Measurements from ENCODE around the gene NACC2. TPM values are rescaled to one million over a fixed set of nuclear protein-coding genes. Genes with fewer than 3 reads are reported as not detected.
"Not testable (repeated sequence)": the region's sequence is repeated elsewhere in the genome, so short reads cannot be mapped to it uniquely, and the experiment has no call there.

Gene NACC2
- total RNA-seq, 1 donor from 2014 or later = 8.1 TPM

GRCh38 chr9:135969064-135969683 lies 125.9 kb downstream of the NACC2 start:
- Mint-ChIP-seq H3K27me3 (ENCODE audit: low read depth) (peaks cover 9% of the 10 kb centered on the region), H3K36me3 (ENCODE audit: low read depth) (no peaks in the 10 kb centered on the region), H3K4me3 (no peak overlapping the region), H3K27ac (ENCODE audit: unreplicated experiment) (no peak overlapping the region), H3K4me1 (peaks cover 8% of the 10 kb centered on the region), H3K9me3 (no peaks in the 10 kb centered on the region)
- TF ChIP-seq, protein P1, sequence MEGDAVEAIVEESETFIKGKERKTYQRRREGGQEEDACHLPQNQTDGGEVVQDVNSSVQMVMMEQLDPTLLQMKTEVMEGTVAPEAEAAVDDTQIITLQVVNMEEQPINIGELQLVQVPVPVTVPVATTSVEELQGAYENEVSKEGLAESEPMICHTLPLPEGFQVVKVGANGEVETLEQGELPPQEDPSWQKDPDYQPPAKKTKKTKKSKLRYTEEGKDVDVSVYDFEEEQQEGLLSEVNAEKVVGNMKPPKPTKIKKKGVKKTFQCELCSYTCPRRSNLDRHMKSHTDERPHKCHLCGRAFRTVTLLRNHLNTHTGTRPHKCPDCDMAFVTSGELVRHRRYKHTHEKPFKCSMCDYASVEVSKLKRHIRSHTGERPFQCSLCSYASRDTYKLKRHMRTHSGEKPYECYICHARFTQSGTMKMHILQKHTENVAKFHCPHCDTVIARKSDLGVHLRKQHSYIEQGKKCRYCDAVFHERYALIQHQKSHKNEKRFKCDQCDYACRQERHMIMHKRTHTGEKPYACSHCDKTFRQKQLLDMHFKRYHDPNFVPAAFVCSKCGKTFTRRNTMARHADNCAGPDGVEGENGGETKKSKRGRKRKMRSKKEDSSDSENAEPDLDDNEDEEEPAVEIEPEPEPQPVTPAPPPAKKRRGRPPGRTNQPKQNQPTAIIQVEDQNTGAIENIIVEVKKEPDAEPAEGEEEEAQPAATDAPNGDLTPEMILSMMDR (conservative IDR thresholded peaks at IDR 0.05) = no peak
- DNase-seq (ENCODE audit: low read depth, low spot score) = no peak

GRCh38 chr9:135968601-135969000 lies 126.5 kb downstream of the NACC2 start:
- H3K9me3 Mint-ChIP-seq = no peaks in the 10 kb centered on the region
- no peaks in the 10 kb centered on the region for H3K36me3 Mint-ChIP-seq (ENCODE audit: low read depth)
- H3K27ac Mint-ChIP-seq (ENCODE audit: unreplicated experiment) = no peak overlapping the region
- H3K4me1 Mint-ChIP-seq = peaks cover 8% of the 10 kb centered on the region
- peaks cover 9% of the 10 kb centered on the region for H3K27me3 Mint-ChIP-seq (ENCODE audit: low read depth)
- no peak for DNase-seq (ENCODE audit: low read depth, low spot score)
- no peak overlapping the region for H3K4me3 Mint-ChIP-seq
- TF ChIP-seq, protein P1 (conservative IDR thresholded peaks at IDR 0.05) = no peak

DNA sequence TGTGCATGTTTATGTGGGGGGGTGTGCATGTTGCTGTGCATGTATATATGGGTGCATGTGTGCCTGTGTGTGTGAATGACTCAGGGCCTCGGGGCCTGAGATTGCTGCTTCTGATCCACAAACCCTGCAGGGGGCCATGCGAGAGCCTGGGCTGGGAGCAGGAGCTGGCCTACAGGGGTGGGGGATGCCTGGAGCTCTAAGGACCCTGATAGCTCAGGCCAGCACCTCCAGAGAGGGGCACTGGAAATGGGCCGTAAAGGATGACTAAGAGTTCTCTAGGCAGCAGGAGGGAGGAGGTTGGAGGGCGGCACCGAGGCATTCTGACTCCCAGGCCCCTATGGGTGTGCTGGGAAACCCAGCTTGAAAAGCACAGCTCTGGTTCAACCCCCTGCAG lies 127.0 kb downstream of the NACC2 start:
- H3K4me1 Mint-ChIP-seq = peaks cover 8% of the 10 kb centered on the region
- DNase-seq (ENCODE audit: low read depth, low spot score) = no peak
- no peaks in the 10 kb centered on the region for H3K9me3 Mint-ChIP-seq
- peaks cover 9% of the 10 kb centered on the region for H3K27me3 Mint-ChIP-seq (ENCODE audit: low read depth)
- H3K4me3 Mint-ChIP-seq = peak overlapping the region; percentile 42
- H3K36me3 Mint-ChIP-seq (ENCODE audit: low read depth) = no peaks in the 10 kb centered on the region
- TF ChIP-seq, protein P1 (conservative IDR thresholded peaks at IDR 0.05) = no peak
- H3K27ac Mint-ChIP-seq (ENCODE audit: unreplicated experiment) = no peak overlapping the region

GRCh38 chr9:135966916-135967260 lies 128.2 kb downstream of the NACC2 start:
- DNase-seq (ENCODE audit: low read depth, low spot score); H3K4me3 Mint-ChIP-seq: not testable (repeated sequence)

GRCh38 chr9:135965124-135965756 lies 129.8 kb downstream of the NACC2 start:
- Mint-ChIP-seq H3K9me3 (no peaks in the 10 kb centered on the region), H3K27ac (ENCODE audit: unreplicated experiment) (no peak overlapping the region), H3K4me3 (peak overlapping the region; percentile 51), H3K36me3 (ENCODE audit: low read depth) (no peaks in the 10 kb centered on the region), H3K4me1 (peaks cover 21% of the 10 kb centered on the region), H3K27me3 (ENCODE audit: low read depth) (peaks cover 13% of the 10 kb centered on the region)
- DNase-seq (ENCODE audit: low read depth, low spot score) = no peak
- TF ChIP-seq, protein P1 (conservative IDR thresholded peaks at IDR 0.05) = no peak

More at GRCh38 chr9:135966916-135967260, 128.2 kb downstream of the NACC2 start:
- H3K4me1 Mint-ChIP-seq = peaks cover 16% of the 10 kb centered on the region
- H3K27ac Mint-ChIP-seq (ENCODE audit: unreplicated experiment); H3K36me3 Mint-ChIP-seq (ENCODE audit: low read depth); H3K9me3 Mint-ChIP-seq: not testable (repeated sequence)
- H3K27me3 Mint-ChIP-seq (ENCODE audit: low read depth) = peaks cover 13% of the 10 kb centered on the region

GRCh38 chr9:135963938-135964337 lies 131.2 kb downstream of the NACC2 start:
- Mint-ChIP-seq H3K27ac (ENCODE audit: unreplicated experiment) (peak overlapping the region; percentile 19), H3K4me1 (peaks cover 29% of the 10 kb centered on the region), H3K27me3 (ENCODE audit: low read depth) (peaks cover 13% of the 10 kb centered on the region), H3K36me3 (ENCODE audit: low read depth) (no peaks in the 10 kb centered on the region), H3K4me3 (peak overlapping the region; percentile 29), H3K9me3 (no peaks in the 10 kb centered on the region)
- TF ChIP-seq, protein P1 (conservative IDR thresholded peaks at IDR 0.05) = no peak
- no peak for DNase-seq (ENCODE audit: low read depth, low spot score)

Measured in neural crest cell (in vitro differentiated cells).